Right atrium auricular region (tissue), 2 donors: ENCODE data around the gene XPO1. TPM values are rescaled to one million over a fixed set of nuclear protein-coding genes. Genes with fewer than 3 reads are reported as not detected.

Experiments
- total RNA-seq, 2 donors: library from RNA; depleted of rRNA; stranded (reverse); fragments of >200 nt; gene quantifications; one replicate each; pipeline ENCODE4 v1.1.0, GENCODE V29; 2016

The XPO1 gene
- total RNA-seq, 2 donors from 2014 or later, result 44.7 to 56.1 TPM

Other genes starting within 250 kb of the XPO1 start
- gene USP34, start 67.3 kb downstream of the XPO1 start, total RNA-seq, result 10 to 100 TPM; 66.0 to 76.0 TPM